ENCODE results near the gene ATP6V1D. TPM values are rescaled to one million over a fixed set of nuclear protein-coding genes. Genes with fewer than 3 reads are reported as not detected.

The ATP6V1D gene
- total RNA-seq, 2 donors from 2014 or later, result 75.8 to 106 TPM

- TF ChIP-seq CTCF (IDR thresholded peaks at IDR 0.05), result no peak
- Histone ChIP-seq H3K36me3 (peaks cover 5% of the 10 kb centered on the region), H3K9me3 (no peaks in the 10 kb centered on the region), H3K4me3 (no peak overlapping the region), H3K27ac (no peak overlapping the region), H3K27me3 (no peaks in the 10 kb centered on the region), H3K9ac (ENCODE audit: low read depth in 2 of 2, low read length in 2 of 2) (no peak overlapping the region), H3K4me1 (no peaks in the 10 kb centered on the region)
- DNase-seq, result no peak
- intact Hi-C loops (cut with DNase I), result no loop called here
Observed at GRCh38 chr14:67396381-67396970, 36.9 kb upstream of the ATP6V1D start.

- intact Hi-C loops (cut with DNase I), result no loop called here
- no peak overlapping the region for H3K9ac ChIP-seq (ENCODE audit: low read depth in 2 of 2, low read length in 2 of 2)
- no peak for DNase-seq
- H3K9me3 ChIP-seq, result no peaks in the 10 kb centered on the region
- no peak overlapping the region for H3K4me3 ChIP-seq
- H3K4me1 ChIP-seq, result no peaks in the 10 kb centered on the region
- TF ChIP-seq CTCF (IDR thresholded peaks at IDR 0.05), result no peak
- H3K27me3 ChIP-seq, result no peaks in the 10 kb centered on the region
- no peak overlapping the region for H3K27ac ChIP-seq
- H3K36me3 ChIP-seq, result peaks cover 5% of the 10 kb centered on the region
Observed at GRCh38 chr14:67395876-67396189, 36.2 kb upstream of the ATP6V1D start.

- H3K4me1 ChIP-seq, result no peaks in the 10 kb centered on the region
- H3K36me3 ChIP-seq, result peaks cover 5% of the 10 kb centered on the region
- H3K27ac ChIP-seq, result no peak overlapping the region
- no peaks in the 10 kb centered on the region for H3K9me3 ChIP-seq
- DNase-seq, result no peak
- H3K27me3 ChIP-seq, result no peaks in the 10 kb centered on the region
- no peak overlapping the region for H3K9ac ChIP-seq (ENCODE audit: low read depth in 2 of 2, low read length in 2 of 2)
- TF ChIP-seq CTCF (IDR thresholded peaks at IDR 0.05), result no peak
- no peak overlapping the region for H3K4me3 ChIP-seq
- intact Hi-C loops (cut with DNase I), result no loop called here
Observed at GRCh38 chr14:67395086-67395875, 35.7 kb upstream of the ATP6V1D start.

- TF ChIP-seq CTCF (IDR thresholded peaks at IDR 0.05), result no peak
- Histone ChIP-seq H3K4me3 (no peak overlapping the region), H3K36me3 (peaks cover 5% of the 10 kb centered on the region), H3K4me1 (no peaks in the 10 kb centered on the region), H3K27ac (no peak overlapping the region), H3K9ac (ENCODE audit: low read depth in 2 of 2, low read length in 2 of 2) (no peak overlapping the region), H3K27me3 (no peaks in the 10 kb centered on the region), H3K9me3 (no peaks in the 10 kb centered on the region)
- DNase-seq, result no peak
- intact Hi-C loops (cut with DNase I), result no loop called here
Observed at GRCh38 chr14:67393689-67394088, 34.1 kb upstream of the ATP6V1D start.

- no peak overlapping the region for H3K9ac ChIP-seq (ENCODE audit: low read depth in 2 of 2, low read length in 2 of 2)
- no peaks in the 10 kb centered on the region for H3K27me3 ChIP-seq
Observed at GRCh38 chr14:67392800-67393199, 33.2 kb upstream of the ATP6V1D start.

More at GRCh38 chr14:67392800-67393199, 33.2 kb upstream of the ATP6V1D start:
- no peak for DNase-seq
- no peak for TF ChIP-seq CTCF (IDR thresholded peaks at IDR 0.05)
- Histone ChIP-seq H3K27ac (no peak overlapping the region), H3K36me3 (peaks cover 5% of the 10 kb centered on the region), H3K9me3 (no peaks in the 10 kb centered on the region), H3K4me3 (no peak overlapping the region), H3K4me1 (no peaks in the 10 kb centered on the region)
- intact Hi-C loops (cut with DNase I), result no loop called here
